H1 (cell line): ENCODE data around the gene TMEM39A. TPM values are rescaled to one million over a fixed set of nuclear protein-coding genes. Genes with fewer than 3 reads are reported as not detected.

Source experiments
- CTCF ChIA-PET: fragments of 300-600 bp; sonication (Branson Sonifier 250); formaldehyde crosslinking; loops from one replicate; lab custom pipeline; 2021; ENCODE audit not compliant: partially characterized antibody; lab: Charles Lee
- POLR2A ChIA-PET: fragments of 300-600 bp; sonication (Branson Sonifier 250); formaldehyde crosslinking; loops from one replicate; lab custom pipeline; 2021; ENCODE audit warnings: inconsistent platforms; ENCODE audit not compliant: partially characterized antibody; lab: Charles Lee
- DNase-seq, 2 experiments: peaks; one replicate each; pipeline versions ENCODE4 v3.0.0 to v3.0.0-alpha.2; 2010 to 2022; ENCODE audit warnings: low spot score in 2 of 2, low read depth in 1 of 2, mixed read lengths in 1 of 2
- FAIRE-seq: peaks from 2 replicates; lab custom pipeline; 2011; peaks lifted over from hg19 to GRCh38; lab: Jason Lieb, UNC
- H2AFZ ChIP-seq: 2 replicates; pipeline ENCODE4 v1.8.1; 2012; ENCODE audit warnings: low read length, inconsistent platforms
- H2AK5ac ChIP-seq: 2 replicates; pipeline ENCODE4 v1.6.1; 2013; ENCODE audit warnings: low read depth, low read length
- H2BK120ac ChIP-seq: replicated peaks from 2 replicates; pipeline ENCODE3; 2013; ENCODE audit warnings: low read depth, low read length, inconsistent platforms
- H2BK12ac ChIP-seq: 2 replicates; pipeline ENCODE4 v1.6.1; 2013; ENCODE audit warnings: low read depth, low read length
- H2BK15ac ChIP-seq: 2 replicates; pipeline ENCODE4 v1.6.1; 2013; ENCODE audit warnings: low read length
- H2BK20ac ChIP-seq: 2 replicates; pipeline ENCODE4 v1.6.1; 2013; ENCODE audit warnings: low read length
- H2BK5ac ChIP-seq: 2 replicates; pipeline ENCODE4 v1.6.1; 2013; ENCODE audit warnings: low read depth, low read length
- H3K14ac ChIP-seq: 2 replicates; pipeline ENCODE4 v1.6.1; 2013; ENCODE audit warnings: inconsistent platforms; ENCODE audit not compliant: insufficient read length
- H3K18ac ChIP-seq: 2 replicates; pipeline ENCODE4 v1.6.1; 2013; ENCODE audit warnings: low read length; ENCODE audit errors: extremely low read depth
- H3K23ac ChIP-seq: 2 replicates; pipeline ENCODE4 v1.6.1; 2013; ENCODE audit warnings: inconsistent platforms; ENCODE audit not compliant: insufficient read length
- H3K23me2 ChIP-seq: 2 replicates; pipeline ENCODE4 v1.6.1; 2013; ENCODE audit warnings: low read depth, low read length
- H3K27ac ChIP-seq: 2 replicates; pipeline ENCODE4 v1.6.1; 2011; ENCODE audit warnings: low read depth, low read length, inconsistent platforms
- H3K27me3 ChIP-seq, 4 experiments: replicated peaks in 1 of 4; 1 replicate in 1 of 4; 2 replicates in 3 of 4; pipeline versions ENCODE4 v1.6.1 to v1.8.1; 2011 to 2013; ENCODE audit warnings: low read length in 3 of 4, mild to moderate bottlenecking in 3 of 4, inconsistent platforms in 2 of 4, mixed read lengths in 2 of 4, moderate library complexity in 1 of 4; ENCODE audit not compliant: control insufficient read depth in 3 of 4, insufficient read depth in 3 of 4; ENCODE audit errors: extremely low read depth in 1 of 4
- H3K36me3 ChIP-seq, 4 experiments: 2 replicates each; pipeline versions ENCODE4 v1.6.1 to v1.8.1; 2011 to 2013; ENCODE audit warnings: mild to moderate bottlenecking in 4 of 4, low read length in 3 of 4, moderate library complexity in 2 of 4, control low read depth in 1 of 4, inconsistent platforms in 1 of 4; ENCODE audit not compliant: insufficient read depth in 4 of 4, control insufficient read depth in 2 of 4
- H3K4ac ChIP-seq: replicated peaks from 2 replicates; pipeline ENCODE3; 2013; ENCODE audit warnings: low read length, low read depth, mixed read lengths, inconsistent platforms; ENCODE audit not compliant: insufficient read length
- H3K4me1 ChIP-seq, 4 experiments: replicated peaks in 1 of 4; 1 replicate in 1 of 4; 2 replicates in 3 of 4; pipeline versions ENCODE4 v1.6.1 to v1.8.1; 2011 to 2013; ENCODE audit warnings: low read length in 3 of 4, inconsistent platforms in 2 of 4, mixed read lengths in 1 of 4; ENCODE audit not compliant: insufficient read depth in 4 of 4, control insufficient read depth in 3 of 4
- H3K4me2 ChIP-seq, 2 experiments: 2 replicates each; pipeline versions ENCODE4 v1.6.1 to v1.8.1; 2011 to 2013; ENCODE audit warnings: low read depth in 2 of 2, low read length in 2 of 2, control low read depth in 1 of 2, inconsistent platforms in 1 of 2, mild to moderate bottlenecking in 1 of 2; ENCODE audit not compliant: insufficient read depth in 1 of 2
- H3K4me3 ChIP-seq, 4 experiments: fragments of 200-600, 300-600 bp in 1 of 4; sonication (generic), shearing (Covaris generic), sonication (Bioruptor Twin) in 1 of 4; 2 replicates each; pipeline versions ENCODE4 v1.5.1 to v1.8.1; 2011 to 2016; ENCODE audit warnings: low read length in 4 of 4, low read depth in 3 of 4, control low read depth in 2 of 4, inconsistent platforms in 2 of 4, mild to moderate bottlenecking in 2 of 4, mixed read lengths in 1 of 4, moderate library complexity in 1 of 4; ENCODE audit not compliant: insufficient read depth in 2 of 4; ENCODE audit errors: extremely low read depth in 1 of 4
- H3K56ac ChIP-seq: replicated peaks from 2 replicates; pipeline ENCODE3; 2013; ENCODE audit warnings: low read depth, mild to moderate bottlenecking, mixed read lengths, low read length, inconsistent platforms; ENCODE audit not compliant: insufficient read length
- H3K79me1 ChIP-seq: 2 replicates; pipeline ENCODE4 v1.6.1; 2013; ENCODE audit warnings: low read depth, low read length, control low read depth
- H3K79me2 ChIP-seq, 2 experiments: 2 replicates each; pipeline versions ENCODE4 v1.6.1 to v1.8.1; 2012 to 2013; ENCODE audit warnings: low read length in 2 of 2, mild to moderate bottlenecking in 2 of 2, inconsistent platforms in 1 of 2; ENCODE audit not compliant: insufficient read depth in 2 of 2, control insufficient read depth in 1 of 2
- H3K9ac ChIP-seq, 4 experiments: replicated peaks in 1 of 4; 1 replicate in 1 of 4; 2 replicates in 3 of 4; pipeline versions ENCODE4 v1.6.1 to v1.8.1; 2011 to 2013; ENCODE audit warnings: low read depth in 3 of 4, low read length in 3 of 4, control low read depth in 2 of 4, mild to moderate bottlenecking in 2 of 4, moderate library complexity in 2 of 4, inconsistent platforms in 1 of 4; ENCODE audit errors: extremely low read depth in 1 of 4
- H3K9me3 ChIP-seq, 2 experiments: 2 replicates each; pipeline versions ENCODE4 v1.6.1 to v1.8.1; 2012 to 2013; ENCODE audit warnings: mild to moderate bottlenecking in 2 of 2, moderate library complexity in 2 of 2, control low read depth in 1 of 2, inconsistent platforms in 1 of 2, low read depth in 1 of 2, low read length in 1 of 2, mixed read lengths in 1 of 2; ENCODE audit not compliant: insufficient read depth in 2 of 2
- H4K20me1 ChIP-seq, 2 experiments: replicated peaks in 1 of 2; 2 replicates each; pipeline versions ENCODE3 to v1.8.1; 2011 to 2013; ENCODE audit warnings: inconsistent platforms in 2 of 2, low read length in 2 of 2, mild to moderate bottlenecking in 1 of 2; ENCODE audit not compliant: insufficient read depth in 2 of 2, control insufficient read depth in 1 of 2
- H4K5ac ChIP-seq: 2 replicates; pipeline ENCODE4 v1.6.1; 2013; ENCODE audit warnings: low read length, low read depth, mixed read lengths, inconsistent platforms; ENCODE audit not compliant: insufficient read length
- H4K8ac ChIP-seq: 2 replicates; pipeline ENCODE4 v1.8.0; 2013; ENCODE audit warnings: mild to moderate bottlenecking, moderate library complexity, low read length, inconsistent platforms; ENCODE audit not compliant: insufficient read depth; ENCODE audit errors: extremely low read depth
- H4K91ac ChIP-seq: replicated peaks from 2 replicates; pipeline ENCODE3; 2013; ENCODE audit warnings: low read length, mixed read lengths, inconsistent platforms; ENCODE audit not compliant: insufficient read length
- ATF3 ChIP-seq: IDR thresholded peaks from 2 replicates; pipeline ENCODE4 v1.6.1; 2011; ENCODE audit warnings: low read depth, mild to moderate bottlenecking, low read length; ENCODE audit not compliant: insufficient read depth
- CHD2 ChIP-seq: IDR thresholded peaks from 2 replicates; pipeline ENCODE4 v1.6.1; 2012; ENCODE audit warnings: low read length, improper control_type of control experiment
- EZH2 ChIP-seq: fragments of 200-600 bp; sonication (generic); IDR thresholded peaks from 2 replicates; pipeline ENCODE4 v1.7.1; 2012; ENCODE audit warnings: low read depth, mild to moderate bottlenecking, moderate library complexity, low read length, inconsistent platforms; ENCODE audit not compliant: severe bottlenecking
- JUND ChIP-seq: IDR thresholded peaks from 2 replicates; pipeline ENCODE4 v1.6.1; 2011; ENCODE audit warnings: mild to moderate bottlenecking, improper control_type of control experiment, low read length
- KDM5A ChIP-seq: fragments of 200-600 bp; IDR thresholded peaks from 2 replicates; pipeline ENCODE4 v1.7.1; 2012; ENCODE audit warnings: mild to moderate bottlenecking, low read length, inconsistent platforms, mixed read lengths
- MAFK ChIP-seq: IDR thresholded peaks from 2 replicates; pipeline ENCODE4 v1.6.1; 2012; ENCODE audit warnings: low read depth, mild to moderate bottlenecking, improper control_type of control experiment, low read length
- SIRT6 ChIP-seq: IDR thresholded peaks from one replicate; pipeline ENCODE4 v1.7.1; 2012; ENCODE audit warnings: low read length, inconsistent platforms
- TCF12 ChIP-seq: IDR thresholded peaks from 2 replicates; pipeline ENCODE4 v1.6.1; 2011; ENCODE audit warnings: low read depth, mild to moderate bottlenecking, low read length
- WGBS, 2 experiments: shearing (Covaris generic) in 1 of 2; methylation state at CpG; one replicate each; pipeline versions ENCODE4 v1.1.6 to v1.1.7; 2013 to 2015; ENCODE audit warnings: low lambda C conversion rate in 2 of 2, mixed read lengths in 2 of 2, inconsistent platforms in 1 of 2, low coverage in 1 of 2, missing lambda C conversion rate in 1 of 2; ENCODE audit not compliant: insufficient replicate concordance in 2 of 2, insufficient coverage in 1 of 2, insufficient read length in 1 of 2; ENCODE audit errors: extremely low coverage in 1 of 2, missing lambda C conversion rate in 1 of 2; 5-methylcytosine and 5-hydroxymethylcytosine counted together
- polyA plus RNA-seq, 7 experiments: library from polyadenylated mRNA; depleted of rRNA in 3 of 7; stranded (reverse) in 5 of 7; unstranded in 2 of 7; fragments of >200 nt in 5 of 7; fragments of 200-250 nt in 2 of 7; gene quantifications; 1 replicate in 5 of 7; 2 replicates in 1 of 7; 4 replicates in 1 of 7; pipeline versions ENCODE4 v1.2.1 to v1.2.3, GENCODE V29; 2011 to 2013; ENCODE audit warnings: missing spikeins in 2 of 7, mixed read lengths in 2 of 7
- total RNA-seq: library from RNA; stranded (reverse); fragmentation: NEBNext Ultra II Directional; extraction: Animal tissue kit (Norgen Biotek cat#: 25700); gene quantifications from 2 replicates; pipeline ENCODE4 v1.2.1, GENCODE V29; 2021

TMEM39A gene
- total and polyA plus RNA-seq, 2 of the 8 experiments (the other 6 are each of a cell fraction or from before 2014, with no cell fraction given) = 26.8 to 36.1 TPM

GRCh38 chr3:119453822-119454221 is 9.6 kb downstream of the TMEM39A start:
- H3K23me2 ChIP-seq = no peaks in the 10 kb centered on the region
- H4K5ac ChIP-seq = no peak overlapping the region
- FAIRE-seq (no peak), DNase-seq (no peak)
- H3K9me3 ChIP-seq = no peaks in the 10 kb centered on the region
- H3K9ac ChIP-seq = no peak overlapping the region
- no peaks in the 10 kb centered on the region for H3K79me2 ChIP-seq
- peaks cover 4 to 82% (median 29%) of the 10 kb centered on the region in 4 experiments; a peak in 6 of 8 replicates for H3K36me3 ChIP-seq
- H3K56ac ChIP-seq = no peak overlapping the region
- H3K4me1 ChIP-seq = no peaks in the 10 kb centered on the region
- H2AK5ac ChIP-seq = no peak overlapping the region
- TF ChIP-seq KDM5A (no peak), ATF3 (no peak), SIRT6 (no peak), TCF12 (no peak), MAFK (no peak), CHD2 (no peak), EZH2 (no peak), JUND (no peak)
- H3K27ac ChIP-seq = no peak overlapping the region
- H2BK15ac ChIP-seq = no peak overlapping the region
- no peak overlapping the region for H3K18ac ChIP-seq
- no peak overlapping the region for H4K91ac ChIP-seq
- no peak overlapping the region for H3K4ac ChIP-seq
- ChIA-PET POLR2A (interaction anchor here (2.1 kb wide), 1 partner anchor 9 kb away, joined by 12 read pairs; the partner anchor contains the start of gene TMEM39A), CTCF (interaction anchor here (1.1 kb wide), 1 partner anchor 19 kb away, joined by 3 read pairs; no protein-coding TSS in a partner anchor)
- no peak overlapping the region for H2AFZ ChIP-seq
- H3K23ac ChIP-seq = no peak overlapping the region
- H4K8ac ChIP-seq = no peak overlapping the region
- H3K79me1 ChIP-seq = no peaks in the 10 kb centered on the region
- no peak overlapping the region for H2BK12ac ChIP-seq
- WGBS, 2 experiments = 78% methylated on average over 1 of the region's 1 CpG; no CpG with 5 or more reads in 1 of the 2 experiments
- H3K14ac ChIP-seq = no peak overlapping the region
- no peak overlapping the region for H2BK5ac ChIP-seq
- H2BK20ac ChIP-seq = no peak overlapping the region
- H3K4me3 ChIP-seq = no peak overlapping the region
- no peaks in the 10 kb centered on the region for H3K27me3 ChIP-seq
- no peak overlapping the region for H2BK120ac ChIP-seq
- no peak overlapping the region for H3K4me2 ChIP-seq
- H4K20me1 ChIP-seq = peaks cover 0 to 2% of the 10 kb centered on the region in 2 experiments
